HepG2 (cell line): Measurements from ENCODE around the gene RAD51C. TPM values are rescaled to one million over a fixed set of nuclear protein-coding genes. Genes with fewer than 3 reads are reported as not detected.

Experiments used
- EED ChIP-seq: sonication (generic); formaldehyde crosslinking; IDR thresholded peaks from 2 replicates; pipeline ENCODE4 v1.5.0; 2020; ENCODE audit warnings: mild to moderate bottlenecking, missing genetic modification reagents
- EZH2 ChIP-seq: conservative IDR thresholded peaks from 2 replicates; pipeline ENCODE4 v1.6.1; 2012; ENCODE audit warnings: mild to moderate bottlenecking, low read depth, low read length, moderate library complexity
- FOXJ3 ChIP-seq: sonication (generic); formaldehyde crosslinking; IDR thresholded peaks from 2 replicates; pipeline ENCODE4 v1.4.0; 2020; ENCODE audit warnings: missing genetic modification reagents, mild to moderate bottlenecking, borderline replicate concordance
- FOXK1 ChIP-seq: sonication (generic); formaldehyde crosslinking; IDR thresholded peaks from 2 replicates; pipeline ENCODE4 v1.4.0; 2020; ENCODE audit warnings: low read depth, missing genetic modification reagents, borderline replicate concordance
- HCFC1 ChIP-seq: fragments of 150-350 bp; IDR thresholded peaks from 2 replicates; pipeline ENCODE4 v1.6.1; 2014; ENCODE audit warnings: low read depth, low read length
- HDAC1 ChIP-seq: sonication (generic); formaldehyde crosslinking; IDR thresholded peaks from 2 replicates; pipeline ENCODE4 v1.5.1; 2020; ENCODE audit warnings: mild to moderate bottlenecking, missing genetic modification reagents
- HMGA1 ChIP-seq: sonication (generic); formaldehyde crosslinking; conservative IDR thresholded peaks from 2 replicates; pipeline ENCODE4 v1.4.0; 2020; ENCODE audit warnings: missing genetic modification reagents
- NFYC ChIP-seq: IDR thresholded peaks from 2 replicates; pipeline ENCODE4 v1.6.1; 2016; ENCODE audit warnings: missing genetic modification reagents, missing compliant biosample characterization
- NPAS2 ChIP-seq: sonication (generic); formaldehyde crosslinking; IDR thresholded peaks from 2 replicates; pipeline ENCODE4 v1.8.0; 2022; ENCODE audit warnings: mild to moderate bottlenecking, missing genetic modification reagents, borderline replicate concordance
- PLRG1 ChIP-seq: fragments of 450-650 bp; conservative IDR thresholded peaks from 2 replicates; pipeline ENCODE4 v1.6.1; 2016
- SMARCC2 ChIP-seq: fragments of 450-650 bp; IDR thresholded peaks from 2 replicates; pipeline ENCODE4 v1.6.1; 2017; ENCODE audit warnings: antibody characterized with exemption, mild to moderate bottlenecking
- ZNF777 ChIP-seq: sonication (generic); formaldehyde crosslinking; IDR thresholded peaks from 2 replicates; pipeline ENCODE4 v1.4.0; 2020; ENCODE audit warnings: missing genetic modification reagents
- polyA plus RNA-seq, 8 experiments: library from polyadenylated mRNA; depleted of rRNA in 3 of 8; stranded (reverse) in 7 of 8; unstranded in 1 of 8; fragments of >200 nt; fragmentation: Illumina TruSeq in 4 of 8; extraction: Trizol in 4 of 8; gene quantifications; 2 replicates each; pipeline versions ENCODE4 v1.2.1 to v1.2.3, GENCODE V29; 2011 to 2016; ENCODE audit warnings: low read depth in 4 of 8, missing spikeins in 1 of 8, mixed read lengths in 1 of 8; ENCODE audit not compliant: insufficient read depth in 1 of 8
- total RNA-seq, 5 experiments: library from RNA; depleted of rRNA; stranded (reverse); fragments of >200 nt; fragmentation: Illumina TruSeq; extraction: Trizol; gene quantifications; 2 replicates each; pipeline ENCODE4 v1.2.3, GENCODE V29; 2016; ENCODE audit warnings: low read depth in 1 of 5
- TF ChIP-seq, protein P1 (sequence below): sonication (generic); formaldehyde crosslinking; IDR thresholded peaks from 2 replicates; pipeline ENCODE4 v1.8.1; 2023; ENCODE audit warnings: mild to moderate bottlenecking, missing genetic modification reagents
- TF ChIP-seq, protein P2 (sequence below): sonication (generic); formaldehyde crosslinking; IDR thresholded peaks from 2 replicates; pipeline ENCODE4 v1.4.0; 2020; ENCODE audit warnings: missing genetic modification reagents, borderline replicate concordance
- TF ChIP-seq, protein P3 (sequence below), 2 experiments: sonication (generic) in 1 of 2; formaldehyde crosslinking in 1 of 2; IDR thresholded peaks; 2 replicates each; pipeline versions ENCODE4 v1.4.0 to v1.6.1; 2016 to 2020; ENCODE audit warnings: borderline replicate concordance in 1 of 2, low read depth in 1 of 2, mild to moderate bottlenecking in 1 of 2, missing genetic modification reagents in 1 of 2
- TF ChIP-seq, protein P4 (sequence below): sonication (generic); formaldehyde crosslinking; conservative IDR thresholded peaks from 2 replicates; pipeline ENCODE4 v1.8.0; 2022; ENCODE audit warnings: missing genetic modification reagents

The RAD51C gene
- total and polyA plus RNA-seq, 2 of the 13 experiments (the other 11 are each of a cell fraction or from before 2014, with no cell fraction given), result 38.5 to 106 TPM

DNA sequence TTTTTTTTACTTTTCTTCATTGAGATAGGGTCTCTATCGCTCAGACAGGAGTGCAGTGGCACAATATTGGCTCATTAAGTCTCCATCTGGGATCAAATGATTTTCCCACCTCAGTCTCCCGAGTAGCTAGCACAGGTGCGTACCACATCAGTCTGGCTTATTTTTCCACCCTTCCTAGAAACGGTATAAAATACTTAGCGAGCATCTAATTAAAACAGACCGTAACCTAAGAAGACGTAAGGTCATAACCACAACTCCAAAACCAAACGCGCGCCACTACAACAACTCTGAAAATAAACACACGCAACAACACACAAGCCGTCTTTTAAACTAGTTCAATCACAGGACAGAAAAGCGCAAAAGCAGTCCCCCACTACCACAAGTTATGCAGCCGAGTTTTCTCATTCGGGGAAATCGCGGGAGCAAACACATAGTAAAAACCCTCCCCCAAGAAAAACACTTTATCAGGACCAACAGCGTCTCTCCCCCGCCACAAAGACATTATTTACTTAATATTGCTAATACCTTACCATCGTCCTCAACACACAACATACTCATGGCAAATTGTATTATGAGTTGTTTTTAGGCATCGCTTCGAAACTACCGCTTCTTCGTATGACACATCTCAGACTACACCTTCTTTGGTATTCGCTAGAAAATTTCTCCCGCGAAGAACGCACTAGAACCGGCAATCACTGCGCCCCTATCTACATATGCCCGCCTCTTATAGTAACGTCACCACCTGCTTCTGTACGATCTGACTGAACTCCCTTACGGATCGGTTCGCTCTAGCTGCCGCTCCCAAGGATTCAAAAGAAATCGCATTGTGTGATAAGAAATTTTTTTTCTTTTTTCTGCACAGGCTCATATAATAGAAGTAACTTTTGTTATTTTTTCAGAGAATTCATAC, 33.3 kb upstream of the RAD51C start (continued):
- TF ChIP-seq, protein P1, sequence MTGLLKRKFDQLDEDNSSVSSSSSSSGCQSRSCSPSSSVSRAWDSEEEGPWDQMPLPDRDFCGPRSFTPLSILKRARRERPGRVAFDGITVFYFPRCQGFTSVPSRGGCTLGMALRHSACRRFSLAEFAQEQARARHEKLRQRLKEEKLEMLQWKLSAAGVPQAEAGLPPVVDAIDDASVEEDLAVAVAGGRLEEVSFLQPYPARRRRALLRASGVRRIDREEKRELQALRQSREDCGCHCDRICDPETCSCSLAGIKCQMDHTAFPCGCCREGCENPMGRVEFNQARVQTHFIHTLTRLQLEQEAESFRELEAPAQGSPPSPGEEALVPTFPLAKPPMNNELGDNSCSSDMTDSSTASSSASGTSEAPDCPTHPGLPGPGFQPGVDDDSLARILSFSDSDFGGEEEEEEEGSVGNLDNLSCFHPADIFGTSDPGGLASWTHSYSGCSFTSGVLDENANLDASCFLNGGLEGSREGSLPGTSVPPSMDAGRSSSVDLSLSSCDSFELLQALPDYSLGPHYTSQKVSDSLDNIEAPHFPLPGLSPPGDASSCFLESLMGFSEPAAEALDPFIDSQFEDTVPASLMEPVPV, result peak; percentile 71; the same call in 1 of the 2 replicates
- TF ChIP-seq PLRG1 (no peak), HDAC1 (CRISPR knock-in tag) (peak; percentile 37; the same call in 1 of the 2 replicates), EZH2 (no peak), FOXJ3 (CRISPR knock-in tag) (peak; percentile 81), FOXK1 (CRISPR knock-in tag) (peak; percentile 88), NFYC (peak; percentile 63), SMARCC2 (no peak), EED (CRISPR knock-in tag) (no peak), HMGA1 (CRISPR knock-in tag) (no peak), NPAS2 (no peak), ZNF777 (CRISPR knock-in tag) (peak; percentile 59), HCFC1 (peak; percentile 23; the same call in 1 of the 2 replicates)
- TF ChIP-seq, protein P2, sequence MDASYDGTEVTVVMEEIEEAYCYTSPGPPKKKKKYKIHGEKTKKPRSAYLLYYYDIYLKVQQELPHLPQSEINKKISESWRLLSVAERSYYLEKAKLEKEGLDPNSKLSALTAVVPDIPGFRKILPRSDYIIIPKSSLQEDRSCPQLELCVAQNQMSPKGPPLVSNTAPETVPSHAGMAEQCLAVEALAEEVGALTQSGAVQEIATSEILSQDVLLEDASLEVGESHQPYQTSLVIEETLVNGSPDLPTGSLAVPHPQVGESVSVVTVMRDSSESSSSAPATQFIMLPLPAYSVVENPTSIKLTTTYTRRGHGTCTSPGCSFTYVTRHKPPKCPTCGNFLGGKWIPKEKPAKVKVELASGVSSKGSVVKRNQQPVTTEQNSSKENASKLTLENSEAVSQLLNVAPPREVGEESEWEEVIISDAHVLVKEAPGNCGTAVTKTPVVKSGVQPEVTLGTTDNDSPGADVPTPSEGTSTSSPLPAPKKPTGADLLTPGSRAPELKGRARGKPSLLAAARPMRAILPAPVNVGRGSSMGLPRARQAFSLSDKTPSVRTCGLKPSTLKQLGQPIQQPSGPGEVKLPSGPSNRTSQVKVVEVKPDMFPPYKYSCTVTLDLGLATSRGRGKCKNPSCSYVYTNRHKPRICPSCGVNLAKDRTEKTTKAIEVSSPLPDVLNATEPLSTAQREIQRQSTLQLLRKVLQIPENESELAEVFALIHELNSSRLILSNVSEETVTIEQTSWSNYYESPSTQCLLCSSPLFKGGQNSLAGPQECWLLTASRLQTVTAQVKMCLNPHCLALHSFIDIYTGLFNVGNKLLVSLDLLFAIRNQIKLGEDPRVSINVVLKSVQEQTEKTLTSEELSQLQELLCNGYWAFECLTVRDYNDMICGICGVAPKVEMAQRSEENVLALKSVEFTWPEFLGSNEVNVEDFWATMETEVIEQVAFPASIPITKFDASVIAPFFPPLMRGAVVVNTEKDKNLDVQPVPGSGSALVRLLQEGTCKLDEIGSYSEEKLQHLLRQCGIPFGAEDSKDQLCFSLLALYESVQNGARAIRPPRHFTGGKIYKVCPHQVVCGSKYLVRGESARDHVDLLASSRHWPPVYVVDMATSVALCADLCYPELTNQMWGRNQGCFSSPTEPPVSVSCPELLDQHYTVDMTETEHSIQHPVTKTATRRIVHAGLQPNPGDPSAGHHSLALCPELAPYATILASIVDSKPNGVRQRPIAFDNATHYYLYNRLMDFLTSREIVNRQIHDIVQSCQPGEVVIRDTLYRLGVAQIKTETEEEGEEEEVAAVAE (CRISPR knock-in tag), result peak; percentile 94
- TF ChIP-seq, protein P3, sequence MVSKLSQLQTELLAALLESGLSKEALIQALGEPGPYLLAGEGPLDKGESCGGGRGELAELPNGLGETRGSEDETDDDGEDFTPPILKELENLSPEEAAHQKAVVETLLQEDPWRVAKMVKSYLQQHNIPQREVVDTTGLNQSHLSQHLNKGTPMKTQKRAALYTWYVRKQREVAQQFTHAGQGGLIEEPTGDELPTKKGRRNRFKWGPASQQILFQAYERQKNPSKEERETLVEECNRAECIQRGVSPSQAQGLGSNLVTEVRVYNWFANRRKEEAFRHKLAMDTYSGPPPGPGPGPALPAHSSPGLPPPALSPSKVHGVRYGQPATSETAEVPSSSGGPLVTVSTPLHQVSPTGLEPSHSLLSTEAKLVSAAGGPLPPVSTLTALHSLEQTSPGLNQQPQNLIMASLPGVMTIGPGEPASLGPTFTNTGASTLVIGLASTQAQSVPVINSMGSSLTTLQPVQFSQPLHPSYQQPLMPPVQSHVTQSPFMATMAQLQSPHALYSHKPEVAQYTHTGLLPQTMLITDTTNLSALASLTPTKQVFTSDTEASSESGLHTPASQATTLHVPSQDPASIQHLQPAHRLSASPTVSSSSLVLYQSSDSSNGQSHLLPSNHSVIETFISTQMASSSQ (IDR thresholded peaks at IDR 0.05; ENCODE audit: low read depth), result peak; percentile 66; the same call in 1 of the 2 replicates
- TF ChIP-seq, protein P3 (CRISPR knock-in tag; IDR thresholded peaks at IDR 0.05; ENCODE audit: borderline replicate concordance), result peak; percentile 65; the same call in 1 of the 2 replicates
- TF ChIP-seq, protein P4, sequence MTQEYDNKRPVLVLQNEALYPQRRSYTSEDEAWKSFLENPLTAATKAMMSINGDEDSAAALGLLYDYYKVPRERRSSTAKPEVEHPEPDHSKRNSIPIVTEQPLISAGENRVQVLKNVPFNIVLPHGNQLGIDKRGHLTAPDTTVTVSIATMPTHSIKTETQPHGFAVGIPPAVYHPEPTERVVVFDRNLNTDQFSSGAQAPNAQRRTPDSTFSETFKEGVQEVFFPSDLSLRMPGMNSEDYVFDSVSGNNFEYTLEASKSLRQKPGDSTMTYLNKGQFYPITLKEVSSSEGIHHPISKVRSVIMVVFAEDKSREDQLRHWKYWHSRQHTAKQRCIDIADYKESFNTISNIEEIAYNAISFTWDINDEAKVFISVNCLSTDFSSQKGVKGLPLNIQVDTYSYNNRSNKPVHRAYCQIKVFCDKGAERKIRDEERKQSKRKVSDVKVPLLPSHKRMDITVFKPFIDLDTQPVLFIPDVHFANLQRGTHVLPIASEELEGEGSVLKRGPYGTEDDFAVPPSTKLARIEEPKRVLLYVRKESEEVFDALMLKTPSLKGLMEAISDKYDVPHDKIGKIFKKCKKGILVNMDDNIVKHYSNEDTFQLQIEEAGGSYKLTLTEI, result no peak
